Heart right ventricle (tissue), 16 donors: ENCODE results near the gene RAP1GDS1. TPM values are rescaled to one million over a fixed set of nuclear protein-coding genes. Genes with fewer than 3 reads are reported as not detected.

Experiments
- ATAC-seq, 8 donors: fragments of 200-7000 bp; cut with Tn5 transposase; one replicate each; pipeline ENCODE4 v1.9.1; 2020; ENCODE audit warnings: mild to moderate bottlenecking in 8 of 8, moderate library complexity in 8 of 8, moderate number of reproducible peaks in 1 of 8
- DNase-seq, 2 donors: peaks; one replicate each; pipeline ENCODE4 v3.0.0-alpha.2; 2020
- H3K27ac ChIP-seq, 10 donors: fragments of 200-600 bp; sonication (generic) in 2 of 10; one replicate each; pipeline versions ENCODE4 v1.5.0 to v1.8.0; 2020 to 2022; ENCODE audit warnings: mild to moderate bottlenecking in 3 of 10
- H3K27me3 ChIP-seq, 7 donors: fragments of 200-600 bp; one replicate each; pipeline ENCODE4 v1.8.0; 2021 to 2022; ENCODE audit warnings: mild to moderate bottlenecking in 2 of 7
- H3K36me3 ChIP-seq, 9 donors: fragments of 200-600 bp; sonication (generic) in 1 of 9; one replicate each; pipeline versions ENCODE4 v1.5.0 to v1.8.0; 2020 to 2022; ENCODE audit warnings: mild to moderate bottlenecking in 2 of 9
- H3K4me1 ChIP-seq, 9 donors: fragments of 200-600 bp; sonication (generic) in 1 of 9; one replicate each; pipeline versions ENCODE4 v1.5.0 to v1.8.0; 2020 to 2022; ENCODE audit warnings: mild to moderate bottlenecking in 4 of 9
- H3K4me3 ChIP-seq, 10 donors: fragments of 200-600 bp; sonication (generic) in 2 of 10; one replicate each; pipeline versions ENCODE4 v1.5.0 to v1.8.0; 2020 to 2022; ENCODE audit warnings: mild to moderate bottlenecking in 7 of 10, moderate library complexity in 2 of 10
- H3K9me3 ChIP-seq, 11 donors: fragments of 200-600 bp in 10 of 11; sonication (generic) in 2 of 11; one replicate each; pipeline versions ENCODE4 v1.5.0 to v1.8.0; 2013 to 2022; ENCODE audit warnings: mild to moderate bottlenecking in 2 of 11, control low read depth in 1 of 11, moderate library complexity in 1 of 11
- WGBS, 2 donors: extraction: QIAGEN DNeasy Blood & Tissue Kit; methylation state at CpG; one replicate each; pipeline ENCODE4 v1.1.7; 2013; ENCODE audit warnings: inconsistent platforms in 1 of 2; 5-methylcytosine and 5-hydroxymethylcytosine counted together
- intact Hi-C, 10 donors: fragments of 100-400 bp; cut with DNase I; formaldehyde crosslinking; loops; one replicate each; pipeline versions ENCODE4 v1.11.1 to v1.14.2; 2022
- polyA plus RNA-seq, 2 donors: library from polyadenylated mRNA; stranded (reverse); fragments of 200-250 nt; gene quantifications; one replicate each; pipeline ENCODE4 v1.2.3, GENCODE V29; 2013
- total RNA-seq, 10 donors: library from RNA; stranded (reverse); fragmentation: NEBNext Ultra II Directional in 3 of 10; extraction: Animal tissue kit (Norgen Biotek cat#: 25700) in 3 of 10; gene quantifications; one replicate each; pipeline versions ENCODE4 v1.2.1 to v1.2.4, GENCODE V29; 2021 to 2023
- TF ChIP-seq, protein P1 (sequence below), 9 donors: fragments of 200-600 bp; sonication (generic) in 2 of 9; IDR thresholded peaks; one replicate each; pipeline versions ENCODE4 v1.5.0 to v1.8.0; 2021 to 2022; ENCODE audit warnings: antibody characterized with exemption in 9 of 9, mild to moderate bottlenecking in 5 of 9, moderate library complexity in 1 of 9
- donor health status: Arrhythmogenic right ventricular cardiomyopathy.
- donor health status: ischemic (EF 13 %, LVEDD 7.1; RV severe dilation, severe dysfunction).
- donor health status: healthy with polysubstance abuse.
- donor health status: DM: no; HTN: yes; CAD: no.
- donor health status: DM: no; HTN: no; CAD: no.
- donor health status: ischemic (EF 25% LVEDD 6.9; RV normal size, moderate dysfunction).
- donor health status: ischemic (EF 25% LVEDD 5.7; RV mildly dilated, moderate dysfunction).
- donor health status: healthy.
- donor health status: DM: yes; HTN: yes; CAD: no.
- donor health status: Ischemic cardiomyopathy.
- donor health status: ischemic (EF 35%, LVEDD 5.7; RV mildly dilated, moderate dysfunction).
- donor health status: nonischemic (EF 11% LVEDD 7.7; RV severe dilation, severe dysfunction).
- donor health status: DM: yes; HTN: yes; CAD: no.
- donor health status: PGD.
- donor health status: ischemic (EF 29% LVEDD 5.4; RV normal size, mild dysfunction).
- donor health status: nonischemic (EF 23%, LVEDD 6.1; RV moderate dilation, normal function).

The RAP1GDS1 gene
- total and polyA plus RNA-seq, 12 donors = 7.0 to 21.3 (median 12.7) TPM

DNA sequence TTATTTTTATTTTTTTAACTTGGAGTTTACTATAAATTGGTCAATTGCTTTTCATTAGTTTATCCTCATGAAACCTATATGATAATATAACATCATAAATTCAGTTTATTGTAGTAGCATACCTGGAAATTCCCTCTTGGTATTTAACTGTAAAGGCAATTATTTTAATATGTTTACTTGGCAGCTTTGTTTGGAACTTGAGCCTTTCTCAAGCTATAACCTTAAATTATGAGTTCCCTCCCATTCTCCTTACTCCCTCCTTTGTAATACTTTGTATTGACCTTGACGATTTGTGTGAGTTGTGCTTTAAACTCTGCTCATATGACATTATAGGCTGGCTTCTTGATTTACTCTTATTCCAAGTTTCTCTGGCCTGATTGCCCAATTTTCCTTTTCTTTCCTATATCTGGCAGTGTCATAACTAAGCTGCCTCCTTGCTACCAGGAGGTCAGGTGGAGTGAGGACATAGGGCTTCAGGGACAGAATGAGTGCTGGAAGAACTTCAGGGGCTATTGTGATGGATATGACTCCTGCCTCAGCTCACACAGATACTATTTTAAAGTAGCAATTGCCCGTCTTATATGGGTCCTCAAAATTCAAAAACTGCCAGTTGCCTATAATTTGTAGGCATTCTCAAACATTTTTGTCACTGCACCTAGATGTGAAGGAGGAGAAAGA lies 77.7 kb downstream of the RAP1GDS1 start:
- Histone ChIP-seq H3K36me3 (peaks cover 0 to 11% (median 0%) of the 10 kb centered on the region in 9 donors), H3K4me3 (no peak overlapping the region), H3K27ac (no peak overlapping the region), H3K27me3 (no peaks in the 10 kb centered on the region), H3K4me1 (peaks cover 0 to 4% (median 0%) of the 10 kb centered on the region in 9 donors), H3K9me3 (peaks cover 0 to 9% (median 5%) of the 10 kb centered on the region in 11 donors)
- ATAC-seq = no peak
- intact Hi-C loops = no loop called here
- DNase-seq = no peak
- WGBS, 2 donors = 93 to 98% methylated on average over 2 of the region's 2 CpGs
- TF ChIP-seq, protein P1, sequence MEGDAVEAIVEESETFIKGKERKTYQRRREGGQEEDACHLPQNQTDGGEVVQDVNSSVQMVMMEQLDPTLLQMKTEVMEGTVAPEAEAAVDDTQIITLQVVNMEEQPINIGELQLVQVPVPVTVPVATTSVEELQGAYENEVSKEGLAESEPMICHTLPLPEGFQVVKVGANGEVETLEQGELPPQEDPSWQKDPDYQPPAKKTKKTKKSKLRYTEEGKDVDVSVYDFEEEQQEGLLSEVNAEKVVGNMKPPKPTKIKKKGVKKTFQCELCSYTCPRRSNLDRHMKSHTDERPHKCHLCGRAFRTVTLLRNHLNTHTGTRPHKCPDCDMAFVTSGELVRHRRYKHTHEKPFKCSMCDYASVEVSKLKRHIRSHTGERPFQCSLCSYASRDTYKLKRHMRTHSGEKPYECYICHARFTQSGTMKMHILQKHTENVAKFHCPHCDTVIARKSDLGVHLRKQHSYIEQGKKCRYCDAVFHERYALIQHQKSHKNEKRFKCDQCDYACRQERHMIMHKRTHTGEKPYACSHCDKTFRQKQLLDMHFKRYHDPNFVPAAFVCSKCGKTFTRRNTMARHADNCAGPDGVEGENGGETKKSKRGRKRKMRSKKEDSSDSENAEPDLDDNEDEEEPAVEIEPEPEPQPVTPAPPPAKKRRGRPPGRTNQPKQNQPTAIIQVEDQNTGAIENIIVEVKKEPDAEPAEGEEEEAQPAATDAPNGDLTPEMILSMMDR (IDR thresholded peaks at IDR 0.05) = no peak

GRCh38 chr4:98341309-98341708 lies 80.1 kb downstream of the RAP1GDS1 start:
- DNase-seq = no peak
- intact Hi-C loops = no loop called here
- Histone ChIP-seq H3K36me3 (peaks cover 0 to 24% (median 0%) of the 10 kb centered on the region in 9 donors), H3K4me1 (peaks cover 0 to 4% (median 0%) of the 10 kb centered on the region in 9 donors), H3K9me3 (no peaks in the 10 kb centered on the region), H3K27me3 (no peaks in the 10 kb centered on the region), H3K27ac (no peak overlapping the region), H3K4me3 (no peak overlapping the region)
- ATAC-seq = no peak
- 55 to 56% methylated on average over 2 of the region's 2 CpGs for WGBS, 2 donors
- TF ChIP-seq, protein P1 (IDR thresholded peaks at IDR 0.05) = no peak

DNA sequence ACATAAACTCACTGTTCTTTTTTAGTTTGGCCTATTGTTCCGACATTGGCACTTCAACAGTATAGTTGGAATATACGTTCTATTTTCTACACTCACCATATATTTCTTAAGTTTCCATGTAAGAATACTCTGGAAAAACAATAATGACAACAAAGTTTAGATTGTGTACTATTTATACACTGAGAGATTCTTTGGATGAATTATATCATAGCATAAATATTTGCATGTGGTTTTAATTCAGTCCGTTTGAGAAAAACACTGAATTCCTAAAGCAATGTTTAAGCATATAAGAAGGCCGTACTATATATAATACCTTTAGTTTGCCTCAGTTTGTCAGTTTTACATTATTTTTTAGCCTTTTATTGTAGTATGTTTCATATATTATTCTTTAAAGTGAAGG lies 82.4 kb downstream of the RAP1GDS1 start:
- Histone ChIP-seq H3K27me3 (no peaks in the 10 kb centered on the region), H3K4me3 (no peak overlapping the region), H3K36me3 (peaks cover 0 to 26% (median 0%) of the 10 kb centered on the region in 9 donors), H3K9me3 (peaks cover 0 to 7% (median 0%) of the 10 kb centered on the region in 11 donors), H3K4me1 (peaks cover 0 to 4% (median 0%) of the 10 kb centered on the region in 9 donors), H3K27ac (no peak overlapping the region)
- intact Hi-C loops = no loop called here
- TF ChIP-seq, protein P1 (IDR thresholded peaks at IDR 0.05) = no peak
- WGBS, 2 donors = 82 to 85% methylated on average over 4 of the region's 4 CpGs
- ATAC-seq (no peak), DNase-seq (no peak)

DNA sequence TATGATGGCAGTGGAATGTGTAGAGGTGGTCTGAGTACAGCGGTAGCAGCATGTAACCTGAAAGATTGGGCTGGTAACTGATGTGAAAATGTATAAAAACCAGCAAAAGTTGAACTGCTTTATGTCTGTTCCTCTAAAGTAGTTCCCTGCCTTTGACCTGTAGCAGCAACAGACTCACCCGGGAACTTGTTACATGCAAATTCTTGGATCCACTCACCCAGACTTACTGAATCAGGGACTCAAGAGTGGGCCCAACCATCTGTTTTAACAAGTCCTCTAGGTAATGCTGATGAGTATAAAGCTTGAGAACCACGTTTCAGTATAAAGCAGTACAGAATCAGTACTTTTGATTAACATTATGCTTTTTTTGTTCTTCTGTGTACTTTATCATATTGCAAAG lies 84.7 kb downstream of the RAP1GDS1 start:
- no peak overlapping the region for H3K27ac ChIP-seq
- intact Hi-C loops = no loop called here
- TF ChIP-seq, protein P1 (IDR thresholded peaks at IDR 0.05) = no peak
- 54 to 69% methylated on average over 3 of the region's 3 CpGs for WGBS, 2 donors
- H3K4me3 ChIP-seq = no peak overlapping the region
- ATAC-seq = no peak
- peaks cover 0 to 26% (median 0%) of the 10 kb centered on the region in 9 donors for H3K36me3 ChIP-seq
- peaks cover 0 to 17% (median 0%) of the 10 kb centered on the region in 11 donors for H3K9me3 ChIP-seq
- H3K27me3 ChIP-seq = no peaks in the 10 kb centered on the region
- no peak for DNase-seq
- peaks cover 0 to 4% (median 0%) of the 10 kb centered on the region in 9 donors for H3K4me1 ChIP-seq
